Stomach (tissue), 9 donors: ENCODE measurements around the gene TMEM158. TPM values are rescaled to one million over a fixed set of nuclear protein-coding genes. Genes with fewer than 3 reads are reported as not detected.
A peak's percentile ranks its signal among the peaks of the same experiment; 100 is the strongest.

Source experiments
- DNase-seq, 2 donors: peaks; one replicate each; pipeline versions ENCODE4 v3.0.0 to v3.0.0-alpha.2; 2013 to 2019
- H3K27ac ChIP-seq, 5 donors: fragments of 200-600 bp in 4 of 5; sonication (generic) in 4 of 5; one replicate each; pipeline ENCODE4 v1.5.1; 2013 to 2019; ENCODE audit warnings: mild to moderate bottlenecking in 1 of 5, moderate library complexity in 1 of 5
- H3K27me3 ChIP-seq, 3 donors: fragments of 200-600 bp; sonication (generic); one replicate each; pipeline ENCODE4 v1.5.1; 2017 to 2019; ENCODE audit warnings: mixed run types in 1 of 3
- H3K36me3 ChIP-seq, 4 donors: fragments of 200-600 bp; sonication (generic); 1 replicate in 3 of 4; 2 replicates in 1 of 4; pipeline ENCODE4 v1.5.1; 2016 to 2019
- H3K4me1 ChIP-seq, 4 donors: fragments of 200-600 bp; sonication (generic); one replicate each; pipeline ENCODE4 v1.5.1; 2016 to 2019
- H3K4me3 ChIP-seq, 4 donors: fragments of 200-600 bp; sonication (generic) in 3 of 4; one replicate each; pipeline ENCODE4 v1.5.1; 2016 to 2019; ENCODE audit warnings: mild to moderate bottlenecking in 1 of 4
- H3K9me3 ChIP-seq, 4 donors: fragments of 200-600 bp; sonication (generic); one replicate each; pipeline ENCODE4 v1.5.1; 2016 to 2019
- CTCF ChIP-seq, 7 experiments: fragments of 450-650 bp in 4 of 7; fragments of 200-600 bp in 3 of 7; sonication (generic) in 3 of 7; IDR thresholded peaks; one replicate each; pipeline ENCODE4 v1.5.1; 2016 to 2019; ENCODE audit warnings: antibody characterized with exemption in 7 of 7, control low read depth in 2 of 7, mild to moderate bottlenecking in 1 of 7
- EP300 ChIP-seq: sonication (generic); formaldehyde crosslinking; IDR thresholded peaks from one replicate; pipeline ENCODE4 v1.6.1; 2017; ENCODE audit warnings: antibody characterized with exemption
- POLR2A ChIP-seq, 4 donors: fragments of 450-650 bp; IDR thresholded peaks; one replicate each; pipeline ENCODE4 v1.6.1; 2016; ENCODE audit warnings: antibody characterized with exemption in 4 of 4, control low read depth in 2 of 4, mild to moderate bottlenecking in 1 of 4, moderate library complexity in 1 of 4
- POLR2AphosphoS5 ChIP-seq, 3 donors: sonication (generic); formaldehyde crosslinking; IDR thresholded peaks; one replicate each; pipeline ENCODE4 v1.6.1; 2016; ENCODE audit warnings: antibody characterized with exemption in 3 of 3
- WGBS, 5 donors: extraction: QIAGEN DNeasy Blood & Tissue Kit in 3 of 5; methylation state at CpG; one replicate each; pipeline versions ENCODE4 v1.1.5 to v1.1.7; 2013 to 2018; 5-methylcytosine and 5-hydroxymethylcytosine counted together
- intact Hi-C: fragments of 100-400 bp; cut with DNase I; formaldehyde crosslinking; loops from one replicate; pipeline ENCODE4 v1.15.1; 2023; ENCODE audit warnings: low total_unique reads
- polyA plus RNA-seq, 3 donors: library from polyadenylated mRNA; stranded (reverse); fragments of 200-250 nt; gene quantifications; one replicate each; pipeline ENCODE4 v1.2.3, GENCODE V29; 2013
- total RNA-seq, 5 donors: library from RNA; depleted of rRNA; stranded (reverse); fragments of >200 nt; gene quantifications; one replicate each; pipeline versions ENCODE4 v1.1.0 to v1.2.3, GENCODE V29; 2014 to 2016
- donor health status: healthy with polysubstance abuse.
- donor health status: Bipolar disorder and iron deficiency.
- donor health status: healthy.

Gene TMEM158
- total and polyA plus RNA-seq, 8 donors, result 0.46 to 5.5 (median 2.0) TPM; not detected in 2

GRCh38 chr3:45212095-45212468 lies 14.0 kb downstream of the TMEM158 start:
- Histone ChIP-seq H3K27me3 (no peaks in the 10 kb centered on the region), H3K4me3 (no peak overlapping the region), H3K36me3 (no peaks in the 10 kb centered on the region), H3K9me3 (no peaks in the 10 kb centered on the region), H3K4me1 (peaks cover 0 to 25% (median 18%) of the 10 kb centered on the region in 4 donors), H3K27ac (no peak overlapping the region)
- no peak for TF ChIP-seq CTCF (IDR thresholded peaks at IDR 0.05)
- TF ChIP-seq EP300, result no peak
- TF ChIP-seq POLR2A (IDR thresholded peaks at IDR 0.05), result no peak
- no peak for DNase-seq
- intact Hi-C loops, result loop anchor here (5.0 to 10.0 kb wide), 2 partner anchors 165 to 283 kb away; no protein-coding TSS in a partner anchor
- 83 to 93% (median 87%) methylated on average over 9 to 10 of the region's 10 CpGs for WGBS, 5 donors

GRCh38 chr3:45211466-45212094 lies 14.5 kb downstream of the TMEM158 start:
- Histone ChIP-seq H3K4me1 (peaks cover 0 to 25% (median 18%) of the 10 kb centered on the region in 4 donors), H3K27ac (no peak overlapping the region), H3K9me3 (no peaks in the 10 kb centered on the region), H3K27me3 (no peaks in the 10 kb centered on the region), H3K36me3 (no peaks in the 10 kb centered on the region), H3K4me3 (no peak overlapping the region)
- no peak for TF ChIP-seq EP300
- no peak for TF ChIP-seq POLR2A (IDR thresholded peaks at IDR 0.05)
- no peak for TF ChIP-seq CTCF (IDR thresholded peaks at IDR 0.05)
- no peak for TF ChIP-seq POLR2AphosphoS5 (IDR thresholded peaks at IDR 0.05)
- no peak for DNase-seq
- 38 to 53% (median 41%) methylated on average over 11 of the region's 11 CpGs for WGBS, 5 donors
- intact Hi-C loops, result loop anchor here (5.0 to 10.0 kb wide), 2 partner anchors 164 to 283 kb away; no protein-coding TSS in a partner anchor

GRCh38 chr3:45210308-45211041 lies 15.6 kb downstream of the TMEM158 start:
- Histone ChIP-seq H3K27me3 (no peaks in the 10 kb centered on the region), H3K4me3 (no peak overlapping the region), H3K4me1 (peaks cover 0 to 25% (median 18%) of the 10 kb centered on the region in 4 donors), H3K27ac (peak overlapping the region in 3 of 5 donors; percentile 20 to 29 (median 20)), H3K36me3 (no peaks in the 10 kb centered on the region), H3K9me3 (no peaks in the 10 kb centered on the region)
- intact Hi-C loops, result loop anchor here (5.0 to 10.0 kb wide), 2 partner anchors 163 to 284 kb away; no protein-coding TSS in a partner anchor
- peak; percentile 90 for DNase-seq
- TF ChIP-seq EP300 (no peak), POLR2AphosphoS5 (IDR thresholded peaks at IDR 0.05) (peak in 1 of 3 donors; percentile 65), CTCF (IDR thresholded peaks at IDR 0.05) (peak in 6 of 7 experiments; percentile 19 to 98 (median 77)), POLR2A (IDR thresholded peaks at IDR 0.05) (no peak)
- 5 to 19% (median 17%) methylated on average over 11 to 14 of the region's 14 CpGs for WGBS, 5 donors

DNA sequence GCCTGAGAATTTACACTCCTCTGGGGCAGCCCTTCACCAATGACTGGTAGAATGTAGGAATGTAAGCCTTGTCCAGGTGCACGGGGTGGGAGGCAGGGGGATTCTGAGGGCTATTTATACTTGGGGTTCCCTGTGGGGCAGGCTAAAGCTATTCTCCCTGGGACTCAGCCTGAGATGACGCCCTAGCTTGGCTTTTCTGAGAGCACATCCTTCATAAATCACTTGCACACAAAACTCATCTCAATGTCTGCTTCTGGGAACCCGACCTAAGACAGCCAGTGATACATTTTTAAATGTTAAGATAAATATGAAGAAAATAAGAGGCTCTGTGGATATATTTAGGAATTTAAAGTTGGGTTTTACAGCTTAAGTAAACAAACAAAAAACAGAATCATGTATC lies 16.6 kb downstream of the TMEM158 start:
- H3K9me3 ChIP-seq, result no peaks in the 10 kb centered on the region
- no peak overlapping the region for H3K4me3 ChIP-seq
- no peak for DNase-seq
- 70 to 87% (median 85%) methylated on average over 3 of the region's 3 CpGs for WGBS, 5 donors
- intact Hi-C loops, result no loop called here
- H3K4me1 ChIP-seq, result peaks cover 0 to 25% (median 20%) of the 10 kb centered on the region in 4 donors
- TF ChIP-seq CTCF (IDR thresholded peaks at IDR 0.05) (no peak), EP300 (no peak), POLR2AphosphoS5 (IDR thresholded peaks at IDR 0.05) (no peak), POLR2A (IDR thresholded peaks at IDR 0.05) (no peak)
- no peaks in the 10 kb centered on the region for H3K27me3 ChIP-seq
- H3K36me3 ChIP-seq, result no peaks in the 10 kb centered on the region
- no peak overlapping the region for H3K27ac ChIP-seq
